Measurements from ENCODE around the gene MVD.

DNA sequence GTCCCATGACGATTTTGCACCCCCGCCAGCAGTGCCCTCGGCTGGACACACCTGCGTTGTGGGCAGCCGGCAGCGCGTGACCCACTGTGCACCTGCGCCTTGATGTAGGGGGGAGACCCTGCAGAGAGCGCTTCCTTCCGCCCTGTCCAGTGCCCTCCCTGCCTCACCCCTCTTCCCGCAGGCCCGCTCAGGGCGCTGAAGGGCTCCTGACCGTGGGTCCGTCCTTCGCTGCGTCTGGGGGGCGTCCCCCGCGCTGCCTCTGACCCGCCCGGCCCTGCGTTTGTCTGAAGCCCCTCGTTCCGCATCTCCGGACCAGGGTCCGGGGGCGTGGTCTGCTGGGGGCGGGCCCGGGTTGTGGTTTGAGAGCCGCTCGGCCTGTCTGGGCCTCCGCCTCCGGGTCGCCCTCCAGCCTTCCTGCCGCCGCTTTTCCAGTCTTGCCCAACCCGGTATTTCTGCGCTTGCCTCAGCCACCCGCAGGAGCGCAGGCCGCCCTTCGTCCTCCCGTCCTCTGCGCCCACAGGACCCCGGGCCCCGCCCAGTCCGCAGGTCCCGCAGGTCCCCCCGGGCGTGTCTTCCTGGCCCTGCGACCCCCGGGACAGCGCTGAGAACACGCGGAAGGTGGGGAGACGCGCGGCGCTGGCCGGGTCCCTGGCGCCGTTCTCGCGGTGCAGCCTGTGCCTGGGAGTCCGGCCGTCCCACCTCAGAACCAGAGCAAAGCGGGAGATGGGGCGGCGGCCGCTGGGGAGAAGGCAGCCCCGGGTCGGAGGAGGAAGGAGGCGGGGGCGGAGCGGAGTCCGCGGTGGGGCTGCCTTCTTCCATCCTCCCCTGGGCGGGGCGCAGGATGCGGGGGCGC lies 28.5 kb downstream of the MVD start:
- TF ChIP-seq, protein P1, sequence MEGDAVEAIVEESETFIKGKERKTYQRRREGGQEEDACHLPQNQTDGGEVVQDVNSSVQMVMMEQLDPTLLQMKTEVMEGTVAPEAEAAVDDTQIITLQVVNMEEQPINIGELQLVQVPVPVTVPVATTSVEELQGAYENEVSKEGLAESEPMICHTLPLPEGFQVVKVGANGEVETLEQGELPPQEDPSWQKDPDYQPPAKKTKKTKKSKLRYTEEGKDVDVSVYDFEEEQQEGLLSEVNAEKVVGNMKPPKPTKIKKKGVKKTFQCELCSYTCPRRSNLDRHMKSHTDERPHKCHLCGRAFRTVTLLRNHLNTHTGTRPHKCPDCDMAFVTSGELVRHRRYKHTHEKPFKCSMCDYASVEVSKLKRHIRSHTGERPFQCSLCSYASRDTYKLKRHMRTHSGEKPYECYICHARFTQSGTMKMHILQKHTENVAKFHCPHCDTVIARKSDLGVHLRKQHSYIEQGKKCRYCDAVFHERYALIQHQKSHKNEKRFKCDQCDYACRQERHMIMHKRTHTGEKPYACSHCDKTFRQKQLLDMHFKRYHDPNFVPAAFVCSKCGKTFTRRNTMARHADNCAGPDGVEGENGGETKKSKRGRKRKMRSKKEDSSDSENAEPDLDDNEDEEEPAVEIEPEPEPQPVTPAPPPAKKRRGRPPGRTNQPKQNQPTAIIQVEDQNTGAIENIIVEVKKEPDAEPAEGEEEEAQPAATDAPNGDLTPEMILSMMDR (IDR thresholded peaks at IDR 0.05 in 8 of 11, conservative IDR thresholded peaks at IDR 0.05 in 3 of 11) = peak in 1 of 11 experiments; percentile 15
- TF ChIP-seq POLR2A (IDR thresholded peaks at IDR 0.05) (peak in 1 of 3 donors; percentile 30), POLR2AphosphoS5 (IDR thresholded peaks at IDR 0.05) (peak; percentile 92 to 93 (median 93))

All from spleen (tissue), 7 donors.